ENCODE data around the gene ZNF276.
"Not testable (repeated sequence)": the region's sequence is repeated elsewhere in the genome, so short reads cannot be mapped to it uniquely, and the experiment has no call there.

Gene ZNF276

DNA sequence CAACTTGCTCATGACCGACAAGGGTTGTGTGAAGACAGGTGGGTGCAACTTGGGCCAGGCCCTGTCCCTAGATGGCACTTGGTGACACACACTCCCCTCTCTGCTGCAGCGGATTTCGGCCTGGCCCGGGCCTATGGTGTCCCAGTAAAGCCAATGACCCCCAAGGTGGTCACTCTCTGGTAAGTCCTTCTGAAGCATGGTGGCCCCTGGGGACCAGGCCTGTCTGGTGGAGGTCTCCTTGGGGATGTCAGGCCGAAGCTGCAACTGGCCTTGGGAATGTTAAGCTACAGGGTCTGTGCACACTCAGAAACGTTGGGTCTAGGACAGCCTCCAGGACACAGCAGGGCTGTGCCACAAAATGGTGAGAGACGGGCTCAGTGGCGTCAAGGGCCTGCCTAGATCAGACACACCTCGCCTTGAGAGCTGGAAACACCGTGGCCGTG lies 28.0 kb upstream of the ZNF276 start:
- H3K9ac ChIP-seq (ENCODE audit: low read depth, low read length): no peak overlapping the region
- H3K9me3 ChIP-seq (ENCODE audit: control insufficient read depth, insufficient read depth, low read length): no peaks in the 10 kb centered on the region
- H3K4me1 ChIP-seq (ENCODE audit: insufficient read depth, low read length): no peaks in the 10 kb centered on the region
- H3K36me3 ChIP-seq (ENCODE audit: insufficient read depth, low read length): no peaks in the 10 kb centered on the region

DNA sequence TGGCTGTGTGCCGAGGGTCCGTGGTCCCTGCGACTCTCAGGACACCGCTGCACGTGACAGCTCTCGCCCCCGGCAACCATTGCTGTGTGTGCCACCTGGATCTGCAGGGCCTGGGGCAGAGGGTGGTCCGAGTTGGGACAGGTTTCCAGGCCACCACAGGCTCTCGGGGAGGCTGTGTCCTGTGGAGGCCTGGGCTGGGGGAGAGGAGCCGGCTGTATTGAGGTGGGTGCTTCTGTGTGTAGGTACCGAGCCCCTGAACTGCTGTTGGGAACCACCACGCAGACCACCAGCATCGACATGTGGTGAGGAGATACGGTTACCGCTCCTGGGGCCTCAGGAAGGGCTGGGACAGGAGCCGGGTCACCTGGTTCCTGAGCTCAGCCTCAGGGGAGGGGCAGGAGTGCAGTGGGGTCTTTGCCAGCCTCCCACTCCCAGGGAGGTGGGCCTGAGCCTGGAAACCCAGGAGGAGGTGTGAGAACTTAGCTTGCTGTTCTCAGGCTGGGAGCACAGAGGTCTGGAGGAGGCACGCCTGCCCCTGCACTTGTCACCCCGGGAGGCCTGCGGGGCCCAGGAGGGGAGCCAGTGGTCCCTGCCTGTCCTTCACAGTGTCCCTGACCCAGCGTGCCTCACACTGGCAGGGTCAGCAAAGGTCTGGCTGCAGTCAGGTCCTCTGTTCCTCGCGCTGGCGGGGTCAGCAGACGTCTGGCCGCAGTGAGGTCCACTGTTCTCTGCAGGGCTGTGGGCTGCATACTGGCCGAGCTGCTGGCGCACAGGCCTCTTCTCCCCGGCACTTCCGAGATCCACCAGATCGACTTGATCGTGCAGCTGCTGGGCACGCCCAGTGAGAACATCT lies 27.2 kb upstream of the ZNF276 start:
- no peak overlapping the region for H3K9ac ChIP-seq (ENCODE audit: low read depth, low read length)
- no peaks in the 10 kb centered on the region for H3K36me3 ChIP-seq (ENCODE audit: insufficient read depth, low read length)
- no peaks in the 10 kb centered on the region for H3K9me3 ChIP-seq (ENCODE audit: control insufficient read depth, insufficient read depth, low read length)
- no peaks in the 10 kb centered on the region for H3K4me1 ChIP-seq (ENCODE audit: insufficient read depth, low read length)

DNA sequence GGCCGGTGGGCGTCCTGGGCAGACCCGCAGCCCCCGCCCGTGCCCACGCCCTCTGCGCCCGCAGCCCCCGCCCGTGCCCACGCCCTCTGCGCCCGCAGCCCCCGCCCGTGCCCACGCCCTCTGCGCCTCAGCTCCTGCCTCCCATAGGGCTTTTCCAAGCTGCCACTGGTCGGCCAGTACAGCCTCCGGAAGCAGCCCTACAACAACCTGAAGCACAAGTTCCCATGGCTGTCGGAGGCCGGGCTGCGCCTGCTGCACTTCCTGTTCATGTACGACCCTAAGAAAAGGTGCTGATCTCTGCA lies 26.6 kb upstream of the ZNF276 start:
- H3K4me1 ChIP-seq (ENCODE audit: insufficient read depth, low read length); H3K36me3 ChIP-seq (ENCODE audit: insufficient read depth, low read length); H3K9me3 ChIP-seq (ENCODE audit: control insufficient read depth, insufficient read depth, low read length): not testable (repeated sequence)
- peak overlapping the region; percentile 30; the same call in 1 of the 2 replicates for H3K9ac ChIP-seq (ENCODE audit: low read depth, low read length)

DNA sequence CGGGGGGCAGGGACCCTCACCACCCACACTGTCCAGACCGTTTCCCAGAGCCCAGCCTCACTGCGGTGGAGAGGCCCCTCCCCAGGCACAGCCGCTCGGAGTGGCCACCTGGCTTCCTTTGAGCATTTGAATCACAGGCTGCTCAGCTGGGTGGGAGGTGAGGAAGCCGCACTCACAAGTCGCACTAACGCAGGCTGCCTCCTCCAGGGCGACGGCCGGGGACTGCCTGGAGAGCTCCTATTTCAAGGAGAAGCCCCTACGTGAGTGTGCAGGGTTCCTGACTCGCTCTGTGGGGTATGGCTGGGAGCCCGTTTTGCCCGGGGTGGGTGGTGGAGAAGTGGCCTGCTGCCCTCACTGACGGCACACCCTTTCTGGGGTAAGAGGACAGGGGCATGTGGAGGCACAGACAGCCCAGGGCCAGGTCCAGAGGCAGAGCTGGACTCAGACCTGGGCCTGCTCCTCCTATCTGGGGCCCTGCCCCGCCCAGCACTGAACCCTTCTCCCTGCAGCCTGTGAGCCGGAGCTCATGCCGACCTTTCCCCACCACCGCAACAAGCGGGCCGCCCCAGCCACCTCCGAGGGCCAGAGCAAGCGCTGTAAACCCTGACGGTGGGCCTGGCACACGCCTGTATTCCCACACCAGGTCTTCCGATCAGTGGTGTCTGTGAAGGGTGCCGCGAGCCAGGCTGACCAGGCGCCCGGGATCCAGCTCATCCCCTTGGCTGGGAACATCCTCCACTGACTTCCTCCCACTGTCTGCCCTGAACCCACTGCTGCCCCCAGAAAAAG lies 26.1 kb upstream of the ZNF276 start:
- no peaks in the 10 kb centered on the region for H3K9me3 ChIP-seq (ENCODE audit: control insufficient read depth, insufficient read depth, low read length)
- H3K36me3 ChIP-seq (ENCODE audit: insufficient read depth, low read length): no peaks in the 10 kb centered on the region
- H3K9ac ChIP-seq (ENCODE audit: low read depth, low read length): peak overlapping the region; percentile 30; the same call in 1 of the 2 replicates
- no peaks in the 10 kb centered on the region; the same call in 1 of the 2 replicates for H3K4me1 ChIP-seq (ENCODE audit: insufficient read depth, low read length)

DNA sequence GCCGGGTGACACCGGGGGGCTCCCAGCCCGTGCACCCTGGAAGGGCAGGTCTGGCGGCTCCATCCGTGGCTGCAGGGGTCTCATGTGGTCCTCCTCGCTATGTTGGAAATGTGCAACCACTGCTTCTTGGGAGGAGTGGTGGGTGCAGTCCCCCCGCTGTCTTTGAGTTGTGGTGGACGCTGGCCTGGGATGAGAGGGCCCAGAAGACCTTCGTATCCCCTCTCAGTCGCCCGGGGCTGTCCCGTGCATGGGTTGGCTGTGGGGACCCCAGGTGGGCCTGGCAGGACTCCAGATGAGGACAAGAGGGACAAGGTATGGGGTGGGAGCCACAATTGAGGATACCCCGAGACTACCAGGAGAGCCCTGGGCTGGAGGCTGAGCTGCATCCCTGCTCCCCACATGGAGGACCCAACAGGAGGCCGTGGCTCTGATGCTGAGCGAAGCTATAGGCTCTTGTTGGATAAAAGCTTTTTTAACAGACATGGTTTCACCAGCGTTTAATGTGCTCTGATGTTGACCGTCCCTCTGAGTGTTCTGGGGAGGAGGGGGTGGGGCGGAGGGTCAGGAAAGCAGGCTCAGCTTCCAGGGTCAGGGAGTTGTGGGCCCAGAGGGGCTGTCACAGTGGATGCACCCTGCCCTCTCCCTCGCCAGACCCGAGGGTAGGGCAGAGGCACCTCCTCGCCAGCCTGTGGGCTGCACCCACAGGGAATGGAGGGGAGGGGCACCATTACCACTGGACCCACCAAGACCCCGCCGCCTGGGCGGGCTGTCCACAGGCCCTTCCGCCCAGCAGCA lies 25.3 kb upstream of the ZNF276 start:
- Histone ChIP-seq H3K9ac (ENCODE audit: low read depth, low read length) (no peak overlapping the region), H3K36me3 (ENCODE audit: insufficient read depth, low read length) (no peaks in the 10 kb centered on the region), H3K9me3 (ENCODE audit: control insufficient read depth, insufficient read depth, low read length) (no peaks in the 10 kb centered on the region), H3K4me1 (ENCODE audit: insufficient read depth, low read length) (no peaks in the 10 kb centered on the region; the same call in 1 of the 2 replicates)

DNA sequence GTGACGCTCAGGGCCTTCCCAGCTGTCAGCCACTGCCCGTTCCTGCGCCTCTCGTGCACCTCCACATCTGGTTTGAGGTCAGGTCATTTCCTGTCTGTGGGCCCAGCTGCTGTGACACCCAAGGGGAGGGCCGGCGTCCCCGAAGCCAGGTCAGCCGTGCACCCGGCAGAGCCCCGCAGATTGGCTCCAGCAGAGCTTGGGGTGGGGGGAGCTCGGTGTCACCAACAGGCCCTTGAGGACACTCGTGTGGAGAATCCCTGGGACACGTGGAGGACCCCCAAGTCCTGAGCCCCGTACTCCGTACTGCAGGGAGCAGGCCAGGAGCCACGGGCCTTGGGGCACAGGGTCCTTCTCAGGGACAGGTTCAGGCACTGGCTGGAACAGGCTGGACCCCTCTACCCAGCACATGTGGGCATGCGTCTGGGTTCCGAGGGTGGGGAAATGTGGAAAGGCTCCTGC lies 24.6 kb upstream of the ZNF276 start:
- H3K9ac ChIP-seq (ENCODE audit: low read depth, low read length): no peak overlapping the region
- H3K36me3 ChIP-seq (ENCODE audit: insufficient read depth, low read length): no peaks in the 10 kb centered on the region
- H3K9me3 ChIP-seq (ENCODE audit: control insufficient read depth, insufficient read depth, low read length): no peaks in the 10 kb centered on the region
- no peaks in the 10 kb centered on the region; the same call in 1 of the 2 replicates for H3K4me1 ChIP-seq (ENCODE audit: insufficient read depth, low read length)

DNA sequence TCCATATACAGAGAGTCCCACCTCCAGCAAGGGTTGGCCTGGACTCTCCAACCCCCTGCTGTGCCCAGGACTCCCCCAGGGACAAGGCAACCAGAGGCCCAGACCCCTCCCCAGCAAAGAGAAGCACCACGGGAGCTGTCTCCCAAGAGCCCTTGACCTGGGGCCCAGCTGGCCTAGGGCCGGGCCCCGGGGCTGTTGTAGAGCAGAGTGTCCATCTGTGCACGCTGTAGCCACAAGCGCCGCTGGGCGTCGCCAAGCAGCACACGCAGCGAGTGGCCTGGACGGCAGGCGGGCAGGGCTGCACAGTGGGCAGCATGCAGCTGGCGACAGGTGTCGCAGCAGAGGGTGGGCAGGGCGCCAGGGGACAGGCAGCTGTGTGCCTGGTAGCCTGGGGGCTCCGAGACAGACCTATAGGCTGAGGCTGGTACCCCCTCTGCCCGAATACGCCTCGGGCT lies 24.1 kb upstream of the ZNF276 start:
- H3K9ac ChIP-seq (ENCODE audit: low read depth, low read length): no peak overlapping the region
- H3K4me1 ChIP-seq (ENCODE audit: insufficient read depth, low read length): no peaks in the 10 kb centered on the region; the same call in 1 of the 2 replicates
- no peaks in the 10 kb centered on the region for H3K9me3 ChIP-seq (ENCODE audit: control insufficient read depth, insufficient read depth, low read length)
- H3K36me3 ChIP-seq (ENCODE audit: insufficient read depth, low read length): no peaks in the 10 kb centered on the region

DNA sequence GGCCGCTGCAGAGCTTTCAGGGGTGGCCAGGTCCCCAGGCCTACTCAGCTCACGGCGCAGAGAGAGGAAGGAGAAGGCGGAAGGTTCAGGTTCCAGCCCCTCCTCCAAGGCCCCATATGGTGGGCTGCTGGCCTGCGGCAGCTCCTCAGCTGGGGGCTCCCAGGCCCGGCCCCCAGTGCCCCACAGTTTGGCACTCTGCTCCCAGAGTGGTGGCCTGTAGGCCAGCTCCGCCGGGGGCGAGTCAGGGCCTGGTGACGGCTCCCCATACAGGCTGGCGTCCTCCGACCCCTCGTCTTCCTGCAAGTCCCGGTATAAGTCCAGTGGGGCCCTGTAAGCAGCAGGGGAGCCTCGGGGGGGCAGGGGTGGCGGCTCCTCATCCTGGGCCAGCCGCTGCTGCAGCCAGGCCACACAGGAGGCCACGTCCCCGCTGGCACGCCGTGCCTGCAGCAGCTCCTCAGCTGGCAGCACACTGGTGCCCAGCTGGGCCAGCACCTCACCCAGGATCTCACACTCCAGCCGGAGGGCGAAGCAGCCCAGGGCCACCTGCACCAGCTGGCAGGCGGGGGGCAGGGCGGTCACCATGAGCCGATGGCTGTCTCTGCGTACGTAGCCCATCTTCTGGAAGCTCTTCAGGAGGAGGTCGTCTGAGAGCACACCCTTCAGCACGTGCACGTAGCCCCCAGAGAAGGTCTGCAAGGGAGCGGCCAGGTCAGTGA lies 23.6 kb upstream of the ZNF276 start:
- Histone ChIP-seq H3K4me1 (ENCODE audit: insufficient read depth, low read length) (no peaks in the 10 kb centered on the region; the same call in 1 of the 2 replicates), H3K9me3 (ENCODE audit: control insufficient read depth, insufficient read depth, low read length) (no peaks in the 10 kb centered on the region), H3K9ac (ENCODE audit: low read depth, low read length) (no peak overlapping the region), H3K36me3 (ENCODE audit: insufficient read depth, low read length) (no peaks in the 10 kb centered on the region)

DNA sequence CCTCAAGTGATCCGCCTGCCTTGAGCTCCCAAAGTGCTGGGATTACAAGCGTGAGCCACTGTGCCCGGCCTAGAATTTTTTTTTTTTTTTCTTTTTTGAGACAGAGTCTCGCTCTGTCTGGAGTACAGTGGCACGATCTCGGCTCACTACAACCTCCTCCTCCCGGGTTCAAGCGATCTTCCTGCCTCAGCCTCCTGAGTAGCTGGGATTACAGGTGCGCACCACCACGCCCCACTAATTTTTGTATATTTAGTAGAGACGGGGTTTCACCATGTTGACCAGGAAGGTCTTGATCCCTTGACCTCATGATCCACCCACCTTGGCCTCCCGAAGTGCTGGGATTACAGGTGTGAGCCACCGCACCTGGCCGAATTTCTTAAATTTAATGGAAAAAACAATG lies 22.6 kb upstream of the ZNF276 start:
- H3K4me1 ChIP-seq (ENCODE audit: insufficient read depth, low read length); H3K9ac ChIP-seq (ENCODE audit: low read depth, low read length); H3K9me3 ChIP-seq (ENCODE audit: control insufficient read depth, insufficient read depth, low read length); H3K36me3 ChIP-seq (ENCODE audit: insufficient read depth, low read length): not testable (repeated sequence)

DNA sequence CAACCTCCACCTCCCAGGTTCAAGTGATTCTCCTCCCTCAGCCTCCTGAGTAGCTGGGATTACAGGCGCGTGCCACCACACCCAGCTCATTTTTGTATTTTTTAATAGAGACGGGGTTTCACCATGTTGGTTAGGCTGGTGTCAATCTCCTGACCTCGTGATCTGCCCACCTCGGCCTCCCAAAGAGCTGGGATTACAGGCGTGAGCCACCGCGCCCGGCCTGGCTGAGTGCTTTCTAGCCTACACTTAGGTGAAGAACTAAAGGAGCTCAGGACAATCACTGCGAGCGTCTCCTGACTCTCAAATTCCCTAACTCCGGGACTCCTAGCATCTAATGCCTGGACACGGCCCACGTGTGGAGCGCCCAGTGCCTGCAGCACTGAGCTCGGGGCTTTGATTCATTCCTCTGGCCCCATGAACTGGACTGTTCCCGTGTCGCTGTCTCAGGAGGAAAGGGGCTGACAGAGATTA lies 21.7 kb upstream of the ZNF276 start:
- H3K9ac ChIP-seq (ENCODE audit: low read depth, low read length): peak overlapping the region; percentile 54; the same call in 1 of the 2 replicates

DNA sequence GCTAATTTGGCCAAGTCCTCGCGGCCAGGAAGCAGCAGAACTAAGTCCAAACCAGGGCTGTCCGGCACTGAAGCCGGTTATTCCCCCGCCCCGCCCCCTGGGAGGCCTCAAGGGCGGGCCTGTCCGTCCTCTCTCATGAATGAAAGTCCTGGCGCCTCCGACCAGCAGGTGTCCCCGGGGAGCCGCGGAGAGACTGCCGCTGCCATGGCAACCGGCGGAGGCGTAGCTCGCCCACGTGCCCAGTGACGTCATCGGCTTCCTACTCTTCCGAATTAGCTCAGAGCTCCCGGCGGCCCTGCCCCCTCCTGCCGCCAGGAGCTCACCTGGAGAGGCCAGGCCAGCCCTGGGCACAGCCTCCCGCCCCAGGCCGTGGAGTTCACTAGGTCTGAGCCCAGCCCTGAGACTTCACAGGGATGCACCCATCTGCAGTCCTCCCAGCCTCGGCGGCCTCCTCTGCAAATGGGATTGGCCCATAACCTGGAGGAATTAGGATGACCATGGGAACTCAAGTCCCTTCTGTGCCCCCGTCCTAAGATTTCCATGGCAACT lies 21.2 kb upstream of the ZNF276 start:
- H3K9ac ChIP-seq (ENCODE audit: low read depth, low read length): peak overlapping the region; percentile 54

More for the DNA sequence above, 21.7 kb upstream of the ZNF276 start:
- not testable (repeated sequence) for H3K4me1 ChIP-seq (ENCODE audit: insufficient read depth, low read length); H3K9me3 ChIP-seq (ENCODE audit: control insufficient read depth, insufficient read depth, low read length); H3K36me3 ChIP-seq (ENCODE audit: insufficient read depth, low read length)

DNA sequence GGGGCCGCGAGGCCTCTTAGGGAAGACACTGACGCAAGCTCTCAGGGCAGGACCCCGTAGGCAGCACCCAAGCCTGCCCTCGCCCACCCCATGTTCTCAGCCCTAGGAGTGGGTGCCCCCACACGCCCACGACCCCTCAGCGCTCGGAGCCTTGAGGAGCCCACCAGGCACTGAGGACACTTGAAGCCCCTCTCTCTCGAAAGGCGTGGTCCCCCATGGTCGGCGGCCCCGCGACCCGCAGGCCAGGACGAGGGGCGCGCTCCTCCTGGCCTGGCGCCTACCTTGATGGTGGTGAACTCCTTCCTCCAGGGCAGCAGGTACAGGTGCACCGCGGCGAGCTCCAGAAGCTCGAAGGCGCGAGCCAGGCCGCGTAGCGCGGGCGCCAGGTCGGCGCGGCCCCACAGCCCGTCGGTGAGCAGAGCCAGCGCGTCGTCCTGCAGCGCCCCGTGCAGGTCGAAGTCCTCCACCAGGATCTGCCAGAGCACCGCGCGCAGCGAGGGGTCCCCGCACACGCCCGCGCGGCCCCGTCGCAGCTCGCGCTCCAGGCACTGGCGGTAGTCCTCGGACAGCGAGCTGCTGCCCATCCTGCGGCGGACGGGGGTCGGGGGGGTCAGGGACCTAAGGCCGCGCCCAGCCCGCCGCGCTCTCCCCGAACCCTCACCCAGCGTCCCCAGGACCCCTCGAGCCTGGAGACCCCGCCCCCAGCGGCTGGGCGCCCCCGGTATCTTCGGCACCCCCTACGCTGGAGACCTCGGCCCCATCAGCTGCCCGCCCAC lies 20.5 kb upstream of the ZNF276 start:
- H3K9me3 ChIP-seq (ENCODE audit: control insufficient read depth, insufficient read depth, low read length): no peaks in the 10 kb centered on the region
- no peaks in the 10 kb centered on the region for H3K36me3 ChIP-seq (ENCODE audit: insufficient read depth, low read length)
- H3K9ac ChIP-seq (ENCODE audit: low read depth, low read length): peak overlapping the region; percentile 54
- H3K4me1 ChIP-seq (ENCODE audit: insufficient read depth, low read length): no peaks in the 10 kb centered on the region; the same call in 1 of the 2 replicates

More for the DNA sequence above, 21.2 kb upstream of the ZNF276 start:
- Histone ChIP-seq H3K4me1 (ENCODE audit: insufficient read depth, low read length) (no peaks in the 10 kb centered on the region; the same call in 1 of the 2 replicates), H3K9me3 (ENCODE audit: control insufficient read depth, insufficient read depth, low read length) (no peaks in the 10 kb centered on the region), H3K36me3 (ENCODE audit: insufficient read depth, low read length) (no peaks in the 10 kb centered on the region)
